ENCODE results near the gene SNX21. TPM values are rescaled to one million over a fixed set of nuclear protein-coding genes. Genes with fewer than 3 reads are reported as not detected.
"Not testable (repeated sequence)": the region's sequence is repeated elsewhere in the genome, so short reads cannot be mapped to it uniquely, and the experiment has no call there.

The SNX21 gene
- total RNA-seq, 8 experiments from 2014 or later, result 7.6 to 42.1 (median 15.8) TPM

GRCh38 chr20:45827712-45828111, 5.9 kb upstream of the SNX21 start:
- ATAC-seq (replicated peaks in 6 of 8), result no peak
- no peak overlapping the region for H3K4me3 ChIP-seq

GRCh38 chr20:45828589-45828988, 5.0 kb upstream of the SNX21 start:
- peak in 2 of 8 experiments; percentile 13 to 63 for ATAC-seq (replicated peaks in 6 of 8)
- Histone ChIP-seq H3K27ac (no peak overlapping the region), H3K4me3 (no peak overlapping the region), H3K4me1 (replicated peaks in 1 of 2) (peaks cover 0 to 2% of the 10 kb centered on the region in 2 donors)
- in situ Hi-C loops (cut with MboI; ENCODE audit: low pct_unique_long_range_greater_than_20kb in 2 of 9, low sequenced_read_pairs in 9 of 9, unreplicated experiment in 9 of 9), result no loop called here
- WGBS, 10 experiments, result 24 to 80% (median 44%) methylated on average over 1 to 2 of the region's 2 CpGs; no CpG with 5 or more reads in 6 of the 10 experiments

More at GRCh38 chr20:45827712-45828111, 5.9 kb upstream of the SNX21 start:
- WGBS, 10 experiments, result 20 to 100% (median 74%) methylated on average over 1 to 5 of the region's 6 CpGs; no CpG with 5 or more reads in 2 of the 10 experiments
- H3K4me1 ChIP-seq (replicated peaks in 1 of 2), result no peaks in the 10 kb centered on the region
- no peak overlapping the region for H3K27ac ChIP-seq
- in situ Hi-C loops (cut with MboI; ENCODE audit: low pct_unique_long_range_greater_than_20kb in 2 of 9, low sequenced_read_pairs in 9 of 9, unreplicated experiment in 9 of 9), result no loop called here

GRCh38 chr20:45829673-45830106, 3.9 kb upstream of the SNX21 start:
- H3K4me1 ChIP-seq (replicated peaks in 1 of 2); H3K27ac ChIP-seq; in situ Hi-C loops (cut with MboI; ENCODE audit: low pct_unique_long_range_greater_than_20kb in 2 of 9, low sequenced_read_pairs in 9 of 9, unreplicated experiment in 9 of 9); H3K4me3 ChIP-seq; ATAC-seq (replicated peaks in 6 of 8): not testable (repeated sequence)
- 40 to 100% (median 78%) methylated on average over 1 to 2 of the region's 4 CpGs; no CpG with 5 or more reads in 4 of the 10 experiments for WGBS, 10 experiments

- in situ Hi-C loops (cut with MboI; ENCODE audit: low pct_unique_long_range_greater_than_20kb in 2 of 9, low sequenced_read_pairs in 9 of 9, unreplicated experiment in 9 of 9), result no loop called here
- no peak for ATAC-seq (replicated peaks in 6 of 8)
- peaks cover 0 to 2% of the 10 kb centered on the region in 2 donors for H3K4me1 ChIP-seq (replicated peaks in 1 of 2)
- 83 to 100% (median 97%) methylated on average over 1 to 4 of the region's 4 CpGs; no CpG with 5 or more reads in 4 of the 10 experiments for WGBS, 10 experiments
- H3K4me3 ChIP-seq, result no peak overlapping the region
- no peak overlapping the region for H3K27ac ChIP-seq
Observed at GRCh38 chr20:45832619-45833018, 980 bp upstream of the SNX21 start.

- WGBS, 10 experiments, result 8 to 100% (median 56%) methylated on average over 1 to 6 of the region's 71 CpGs; no CpG with 5 or more reads in 6 of the 10 experiments
- ATAC-seq (replicated peaks in 6 of 8), result peak; percentile 45 to 85 (median 82)
- peaks cover 0 to 2% of the 10 kb centered on the region in 2 donors for H3K4me1 ChIP-seq (replicated peaks in 1 of 2)
- in situ Hi-C loops (cut with MboI; ENCODE audit: low pct_unique_long_range_greater_than_20kb in 2 of 9, low sequenced_read_pairs in 9 of 9, unreplicated experiment in 9 of 9), result no loop called here
- H3K4me3 ChIP-seq, result peak overlapping the region; percentile 42 to 72 (median 61)
- H3K27ac ChIP-seq, result peak overlapping the region; percentile 29 to 31
Observed at GRCh38 chr20:45833883-45834796, 541 bp downstream of the SNX21 start.

- H3K4me3 ChIP-seq, result peak overlapping the region in 1 of 5 donors; percentile 63
- H3K27ac ChIP-seq, result no peak overlapping the region
- ATAC-seq (replicated peaks in 6 of 8), result no peak
- H3K4me1 ChIP-seq (replicated peaks in 1 of 2), result peaks cover 0 to 2% of the 10 kb centered on the region in 2 donors
- in situ Hi-C loops (cut with MboI; ENCODE audit: low pct_unique_long_range_greater_than_20kb in 2 of 9, low sequenced_read_pairs in 9 of 9, unreplicated experiment in 9 of 9), result no loop called here
- WGBS, 10 experiments, result 74 to 97% (median 88%) methylated on average over 1 to 10 of the region's 14 CpGs; no CpG with 5 or more reads in 6 of the 10 experiments
Observed at GRCh38 chr20:45834797-45835161, 1.2 kb downstream of the SNX21 start.

- H3K4me1 ChIP-seq (replicated peaks in 1 of 2), result peaks cover 0 to 2% of the 10 kb centered on the region in 2 donors
- 0 to 100% (median 83%) methylated on average over 1 to 3 of the region's 3 CpGs; no CpG with 5 or more reads in 1 of the 10 experiments for WGBS, 10 experiments
- no peak overlapping the region for H3K27ac ChIP-seq
- H3K4me3 ChIP-seq, result no peak overlapping the region
- no peak for ATAC-seq (replicated peaks in 6 of 8)
- in situ Hi-C loops (cut with MboI; ENCODE audit: low pct_unique_long_range_greater_than_20kb in 2 of 9, low sequenced_read_pairs in 9 of 9, unreplicated experiment in 9 of 9), result no loop called here
Observed at GRCh38 chr20:45835329-45835765, 1.7 kb downstream of the SNX21 start.

GRCh38 chr20:45835825-45836224, 2.2 kb downstream of the SNX21 start:
- Histone ChIP-seq H3K4me1 (replicated peaks in 1 of 2) (peaks cover 0 to 2% of the 10 kb centered on the region in 2 donors), H3K27ac (no peak overlapping the region), H3K4me3 (no peak overlapping the region)
- ATAC-seq (replicated peaks in 6 of 8), result peak in 3 of 8 experiments; percentile 21 to 59 (median 45)
- in situ Hi-C loops (cut with MboI; ENCODE audit: low pct_unique_long_range_greater_than_20kb in 2 of 9, low sequenced_read_pairs in 9 of 9, unreplicated experiment in 9 of 9), result no loop called here
- WGBS, 10 experiments, result 80 to 100% methylated on average over 1 of the region's 5 CpGs; no CpG with 5 or more reads in 8 of the 10 experiments

- Histone ChIP-seq H3K4me3 (no peak overlapping the region), H3K4me1 (replicated peaks in 1 of 2) (peaks cover 0 to 2% of the 10 kb centered on the region in 2 donors), H3K27ac (no peak overlapping the region)
- no peak for ATAC-seq (replicated peaks in 6 of 8)
- in situ Hi-C loops (cut with MboI; ENCODE audit: low pct_unique_long_range_greater_than_20kb in 2 of 9, low sequenced_read_pairs in 9 of 9, unreplicated experiment in 9 of 9), result no loop called here
- 50 to 100% methylated on average over 1 of the region's 1 CpG; no CpG with 5 or more reads in 8 of the 10 experiments for WGBS, 10 experiments
Observed at GRCh38 chr20:45836841-45837240, 3.2 kb downstream of the SNX21 start.

- H3K4me1 ChIP-seq (replicated peaks in 1 of 2), result no peaks in the 10 kb centered on the region
- peak in 3 of 8 experiments; percentile 6 to 15 (median 7) for ATAC-seq (replicated peaks in 6 of 8)
- H3K27ac ChIP-seq, result no peak overlapping the region
- WGBS, 10 experiments, result 60 to 100% (median 92%) methylated on average over 1 to 7 of the region's 25 CpGs; no CpG with 5 or more reads in 6 of the 10 experiments
- in situ Hi-C loops (cut with MboI; ENCODE audit: low pct_unique_long_range_greater_than_20kb in 2 of 9, low sequenced_read_pairs in 9 of 9, unreplicated experiment in 9 of 9), result no loop called here
- H3K4me3 ChIP-seq, result no peak overlapping the region
Observed at GRCh38 chr20:45840700-45841198, 7.2 kb downstream of the SNX21 start.

- no peak overlapping the region for H3K27ac ChIP-seq
- no peaks in the 10 kb centered on the region for H3K4me1 ChIP-seq (replicated peaks in 1 of 2)
- H3K4me3 ChIP-seq, result no peak overlapping the region
- 90 to 100% (median 100%) methylated on average over 1 to 5 of the region's 10 CpGs; no CpG with 5 or more reads in 6 of the 10 experiments for WGBS, 10 experiments
- in situ Hi-C loops (cut with MboI; ENCODE audit: low pct_unique_long_range_greater_than_20kb in 2 of 9, low sequenced_read_pairs in 9 of 9, unreplicated experiment in 9 of 9), result no loop called here
- ATAC-seq (replicated peaks in 6 of 8), result peak in 1 of 8 experiments; percentile 13
Observed at GRCh38 chr20:45841407-45842129, 8.0 kb downstream of the SNX21 start.

GRCh38 chr20:45842169-45842812, 8.7 kb downstream of the SNX21 start:
- peak in 2 of 8 experiments; percentile 32 to 44 for ATAC-seq (replicated peaks in 6 of 8)
- WGBS, 10 experiments, result 74 to 100% (median 86%) methylated on average over 1 to 4 of the region's 5 CpGs; no CpG with 5 or more reads in 5 of the 10 experiments
- no peaks in the 10 kb centered on the region for H3K4me1 ChIP-seq (replicated peaks in 1 of 2)
- in situ Hi-C loops (cut with MboI; ENCODE audit: low pct_unique_long_range_greater_than_20kb in 2 of 9, low sequenced_read_pairs in 9 of 9, unreplicated experiment in 9 of 9), result no loop called here
- no peak overlapping the region for H3K4me3 ChIP-seq
- no peak overlapping the region for H3K27ac ChIP-seq
